GM12875 (cell line): ENCODE results near the gene CYP27C1.

Experiments used
- H3K4me3 ChIP-seq: one replicate; pipeline ENCODE4 v1.5.1; 2011; ENCODE audit warnings: low read depth, low read length, control low read depth
- TF ChIP-seq, protein P1 (sequence below): IDR thresholded peaks from 2 replicates; pipeline ENCODE4 v1.5.1; 2011; ENCODE audit warnings: low read depth, mild to moderate bottlenecking, control low read depth, inconsistent platforms, low read length, moderate library complexity, borderline replicate concordance; ENCODE audit not compliant: insufficient read depth

The CYP27C1 gene

DNA sequence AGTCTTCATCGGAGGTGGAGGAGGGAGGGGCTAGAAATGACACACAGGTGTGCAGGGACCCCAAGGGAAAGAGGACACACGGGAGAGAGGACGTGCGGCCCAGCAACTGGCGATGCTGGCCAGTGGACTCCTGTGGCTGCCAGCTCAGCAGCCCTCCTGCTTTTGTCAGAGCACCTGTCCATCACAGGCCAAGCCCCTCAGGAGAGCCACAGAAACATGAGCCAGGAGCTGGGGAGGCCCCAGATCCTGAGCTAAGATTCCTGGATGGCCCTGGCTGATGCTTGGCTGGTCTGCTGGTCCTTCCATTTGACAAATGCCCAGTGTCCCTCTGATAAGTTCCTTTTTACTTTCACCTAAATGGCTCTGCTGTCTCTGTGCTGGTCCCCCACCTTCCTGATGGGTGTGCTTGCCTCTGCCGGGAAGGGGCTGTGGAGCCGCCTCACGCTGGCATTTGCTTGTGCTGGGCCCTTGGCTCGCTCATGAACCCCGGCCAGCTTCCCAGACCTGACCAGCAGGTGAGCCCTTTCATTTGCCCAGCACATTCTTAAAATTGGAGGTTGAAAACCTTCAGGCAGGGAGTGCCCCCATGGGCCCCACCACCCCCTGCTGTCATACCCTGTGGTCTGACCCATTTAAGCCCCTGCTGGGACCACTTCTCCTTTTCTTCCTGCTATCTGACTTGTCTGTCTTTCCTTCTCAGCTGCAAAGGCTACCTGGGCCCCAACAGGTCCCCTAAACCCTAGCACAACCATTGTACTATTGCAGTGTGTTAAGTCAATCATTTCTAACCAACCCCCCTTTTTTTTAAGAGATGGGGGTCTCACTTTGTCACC, 37.3 kb downstream of the CYP27C1 start:
- H3K4me3 ChIP-seq = no peak overlapping the region
- TF ChIP-seq, protein P1, sequence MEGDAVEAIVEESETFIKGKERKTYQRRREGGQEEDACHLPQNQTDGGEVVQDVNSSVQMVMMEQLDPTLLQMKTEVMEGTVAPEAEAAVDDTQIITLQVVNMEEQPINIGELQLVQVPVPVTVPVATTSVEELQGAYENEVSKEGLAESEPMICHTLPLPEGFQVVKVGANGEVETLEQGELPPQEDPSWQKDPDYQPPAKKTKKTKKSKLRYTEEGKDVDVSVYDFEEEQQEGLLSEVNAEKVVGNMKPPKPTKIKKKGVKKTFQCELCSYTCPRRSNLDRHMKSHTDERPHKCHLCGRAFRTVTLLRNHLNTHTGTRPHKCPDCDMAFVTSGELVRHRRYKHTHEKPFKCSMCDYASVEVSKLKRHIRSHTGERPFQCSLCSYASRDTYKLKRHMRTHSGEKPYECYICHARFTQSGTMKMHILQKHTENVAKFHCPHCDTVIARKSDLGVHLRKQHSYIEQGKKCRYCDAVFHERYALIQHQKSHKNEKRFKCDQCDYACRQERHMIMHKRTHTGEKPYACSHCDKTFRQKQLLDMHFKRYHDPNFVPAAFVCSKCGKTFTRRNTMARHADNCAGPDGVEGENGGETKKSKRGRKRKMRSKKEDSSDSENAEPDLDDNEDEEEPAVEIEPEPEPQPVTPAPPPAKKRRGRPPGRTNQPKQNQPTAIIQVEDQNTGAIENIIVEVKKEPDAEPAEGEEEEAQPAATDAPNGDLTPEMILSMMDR = no peak

DNA sequence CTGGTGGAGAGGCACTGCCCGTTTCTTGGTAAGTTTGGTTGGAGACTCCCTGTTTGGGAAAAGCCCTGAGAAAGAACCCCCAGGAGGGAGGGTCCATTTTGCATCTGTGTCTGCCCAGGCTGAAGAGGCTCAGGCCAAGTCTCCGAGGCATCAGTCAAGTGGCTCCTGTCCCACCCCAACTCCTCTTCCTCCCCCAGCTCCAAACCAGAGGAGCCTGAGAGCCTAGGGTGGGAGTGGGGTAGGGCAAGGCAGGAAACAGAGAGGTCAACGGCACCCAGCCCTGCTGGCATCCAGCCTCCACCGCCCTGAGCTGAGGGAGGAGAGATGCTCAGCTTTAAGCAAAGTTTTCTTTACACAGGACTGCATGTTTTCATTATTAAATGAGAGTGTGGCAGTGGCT, 38.2 kb downstream of the CYP27C1 start:
- TF ChIP-seq, protein P1 = no peak
- no peak overlapping the region for H3K4me3 ChIP-seq

DNA sequence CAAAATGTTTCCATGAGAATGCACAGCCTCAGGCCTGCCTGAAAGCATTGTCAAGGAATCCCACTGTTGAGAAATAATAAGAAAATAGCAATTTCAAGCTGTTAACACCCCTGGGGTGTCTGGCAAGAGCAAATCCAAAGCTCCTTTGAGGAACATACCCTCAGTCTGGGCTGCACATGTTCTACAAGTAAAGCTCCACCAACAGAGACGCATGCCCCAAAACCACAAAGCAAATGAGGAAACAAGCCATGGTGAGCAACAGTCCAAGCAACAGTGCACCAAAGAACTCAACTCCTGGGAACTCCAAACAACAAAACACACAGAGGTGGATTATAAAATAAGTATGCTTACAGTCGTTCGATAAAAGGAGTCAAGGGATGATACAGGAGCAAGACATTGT, 40.3 kb downstream of the CYP27C1 start:
- H3K4me3 ChIP-seq = no peak overlapping the region
- TF ChIP-seq, protein P1 = no peak

DNA sequence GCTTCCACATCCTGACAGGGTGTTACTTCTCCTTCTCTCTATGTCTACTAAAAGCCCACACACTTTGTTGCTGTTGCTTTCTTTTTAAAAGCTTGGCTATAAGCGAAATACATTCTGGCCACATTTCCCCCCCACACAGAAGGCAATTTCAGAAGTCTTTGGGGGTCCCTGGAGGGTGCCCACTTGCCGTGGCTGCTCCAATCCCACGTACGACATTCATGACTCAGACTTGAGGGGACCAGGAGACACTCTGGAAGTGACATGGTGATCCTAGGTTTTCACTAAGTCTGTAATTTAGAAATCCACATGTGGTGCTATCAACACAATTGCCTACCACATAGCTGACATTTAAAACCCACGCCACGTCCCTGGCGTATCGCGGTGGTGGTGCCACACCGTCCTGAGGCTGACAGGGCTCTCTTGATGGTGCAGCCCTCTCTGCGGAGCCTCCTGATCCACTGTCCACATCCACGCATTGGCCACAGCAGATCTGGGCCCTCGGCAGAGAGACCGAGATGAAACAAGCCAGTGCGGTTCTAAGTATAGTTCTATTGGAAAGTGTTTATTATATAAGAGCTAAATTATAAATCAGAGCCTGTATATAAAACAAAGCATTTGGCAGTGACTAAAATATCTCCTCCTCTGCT, 42.4 kb downstream of the CYP27C1 start:
- TF ChIP-seq, protein P1 = no peak
- H3K4me3 ChIP-seq = no peak overlapping the region

DNA sequence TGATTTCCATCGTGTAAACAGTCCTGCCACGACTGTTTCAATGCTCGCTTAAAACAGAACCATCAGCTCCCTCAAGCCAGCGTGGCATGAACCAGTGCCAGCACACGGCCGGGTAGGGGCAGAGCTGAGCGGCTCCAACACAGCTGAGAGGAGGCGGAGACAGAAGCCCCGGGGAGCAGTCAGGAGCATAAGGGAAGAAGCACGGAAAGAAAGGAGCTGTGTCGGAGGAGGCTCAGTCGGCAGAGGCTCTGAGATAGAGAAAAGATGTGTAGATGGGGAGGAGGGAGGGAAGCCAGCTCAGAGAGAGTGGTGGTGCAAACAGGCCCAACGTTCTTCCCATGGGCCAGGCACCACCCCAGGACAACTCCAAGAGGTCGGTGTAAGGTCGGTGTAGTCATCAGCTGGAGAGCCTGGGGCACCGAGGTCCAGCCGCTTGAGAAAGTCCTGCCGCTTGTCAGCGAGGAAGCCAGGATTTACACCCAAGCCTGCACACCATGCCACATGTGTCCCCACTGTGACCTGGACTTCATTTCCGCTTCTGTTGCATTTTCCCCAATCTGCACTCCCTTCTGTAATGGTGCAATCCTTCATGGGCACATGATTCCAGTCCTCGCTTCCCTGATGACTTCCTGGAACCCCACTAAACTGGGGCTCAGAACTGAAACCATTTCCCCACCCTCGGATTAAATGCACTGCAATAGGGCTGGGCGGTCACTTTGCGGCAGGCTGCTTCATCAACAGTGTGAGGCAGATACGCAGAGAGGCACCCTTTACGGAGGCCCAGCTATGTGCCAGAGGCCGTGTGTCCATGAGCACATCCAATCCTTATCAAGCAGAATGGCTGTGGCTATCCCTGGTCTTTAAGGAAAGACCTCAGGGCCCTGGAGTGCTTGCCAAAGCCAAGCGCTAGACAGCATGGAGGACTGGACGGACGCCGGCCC, 43.5 kb downstream of the CYP27C1 start:
- TF ChIP-seq, protein P1 = no peak
- H3K4me3 ChIP-seq = no peak overlapping the region

DNA sequence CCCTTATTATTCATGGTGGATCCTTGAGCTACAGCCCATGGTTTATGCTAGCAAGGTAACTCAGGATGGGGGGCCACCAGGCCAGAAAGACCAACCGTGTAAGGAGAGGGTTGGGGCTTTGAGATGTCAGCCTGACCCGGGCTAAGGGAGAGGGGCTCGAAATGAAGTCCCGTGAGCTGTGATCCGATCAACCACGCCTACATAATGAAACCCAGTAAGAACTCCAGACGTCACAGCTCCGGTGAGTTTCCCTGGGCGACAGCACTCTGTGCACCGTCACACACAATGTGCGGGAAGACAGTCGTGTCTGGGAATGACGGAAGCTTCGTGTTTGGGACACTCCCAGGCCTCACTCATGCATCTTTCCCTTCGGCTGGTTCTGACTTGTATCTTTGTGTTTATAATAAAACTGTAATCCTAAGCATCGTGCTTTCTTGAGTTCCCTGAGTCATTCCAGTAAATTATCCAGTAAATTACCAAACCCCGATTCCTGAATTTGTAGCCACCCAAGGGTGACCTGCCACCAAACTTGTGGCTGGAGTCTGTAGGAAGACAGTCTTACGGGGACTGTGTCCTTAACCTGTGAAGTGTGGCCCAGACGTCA, 44.2 kb downstream of the CYP27C1 start:
- TF ChIP-seq, protein P1 = no peak

More for the DNA sequence above, 44.2 kb downstream of the CYP27C1 start:
- no peak overlapping the region for H3K4me3 ChIP-seq
